Activated CD4-positive, alpha-beta T cell treated with anti-CD3 and anti-CD28 coated beads for 36 hours (primary cell): Measurements from ENCODE around the gene ABHD1. TPM values are rescaled to one million over a fixed set of nuclear protein-coding genes. Genes with fewer than 3 reads are reported as not detected.
A peak's percentile ranks its signal among the peaks of the same experiment; 100 is the strongest.

ENCODE experiments used
- ATAC-seq: fragments of 200-7000 bp; cut with Tn5 transposase; one replicate; pipeline ENCODE4 v1.10.0; 2021; ENCODE audit warnings: mild to moderate bottlenecking, moderate library complexity
- CTCF ChIA-PET: fragments of 350-600 bp; sonication (Branson Sonifier 250); formaldehyde crosslinking; loops from one replicate; lab custom pipeline; 2021; ENCODE audit warnings: antibody characterized with exemption; lab: Charles Lee
- POLR2A ChIA-PET: fragments of 350-600 bp; sonication (Branson Sonifier 250); formaldehyde crosslinking; loops from one replicate; lab custom pipeline; 2021; ENCODE audit warnings: antibody characterized with exemption, inconsistent platforms; lab: Charles Lee
- DNase-seq: peaks from one replicate; pipeline ENCODE4 v3.0.0-alpha.2; 2020
- H3K27ac Mint-ChIP-seq: one replicate; pipeline ENCODE4 v1.8.0; 2021; ENCODE audit warnings: mixed read lengths
- H3K27me3 Mint-ChIP-seq: one replicate; pipeline ENCODE4 v1.8.0; 2021; ENCODE audit warnings: mixed read lengths
- H3K36me3 Mint-ChIP-seq: one replicate; pipeline ENCODE4 v1.8.0; 2021; ENCODE audit warnings: low read depth, mixed read lengths
- H3K4me1 Mint-ChIP-seq: one replicate; pipeline ENCODE4 v1.8.0; 2021; ENCODE audit warnings: mixed read lengths
- H3K4me3 Mint-ChIP-seq: one replicate; pipeline ENCODE4 v1.8.0; 2021; ENCODE audit warnings: mild to moderate bottlenecking, moderate library complexity, mixed read lengths
- H3K9me3 Mint-ChIP-seq: one replicate; pipeline ENCODE4 v1.8.0; 2021; ENCODE audit warnings: low read depth, mixed read lengths
- intact Hi-C, 2 experiments: fragments of 100-400 bp; cut with DNase I in 1 of 2; cut with micrococcal nuclease in 1 of 2; formaldehyde crosslinking; loops; one replicate each; pipeline versions ENCODE4 v1.14.2 to v1.15.1; 2022 to 2024; cut with DNase I, micrococcal nuclease
- total RNA-seq, 2 experiments: library from RNA; stranded (reverse); gene quantifications; one replicate each; pipeline ENCODE4 v1.2.3, GENCODE V29; 2021

ABHD1 gene
- total RNA-seq, 2 experiments from 2014 or later, result 0.39 to 0.65 TPM

DNA sequence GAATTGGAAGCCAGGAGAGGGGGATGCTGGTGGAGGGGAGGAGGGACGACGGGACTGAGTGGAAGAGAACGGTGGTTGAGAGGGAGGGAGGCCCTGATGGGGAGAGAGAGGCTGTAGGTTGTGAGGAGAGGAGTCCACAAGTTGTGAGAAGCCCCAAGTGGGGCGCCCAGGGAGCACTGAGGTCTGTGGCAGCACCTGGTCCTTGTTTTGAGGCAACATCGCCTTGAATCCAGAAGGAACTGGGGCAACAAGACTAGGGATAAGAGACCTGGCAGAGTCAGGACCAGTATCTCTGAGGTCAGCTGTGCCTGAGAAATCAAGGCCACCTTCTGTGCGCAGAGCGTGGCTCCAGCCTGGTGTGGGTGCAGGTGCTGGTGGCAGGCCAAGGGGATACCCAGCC lies 14.5 kb downstream of the ABHD1 start:
- H3K4me3 Mint-ChIP-seq, result no peak overlapping the region
- POLR2A ChIA-PET, result no interaction called here
- CTCF ChIA-PET, result interaction anchor here (0.7 kb wide), 2 partner anchors 113 to 174 kb away, joined by 4 read pairs; no protein-coding TSS in a partner anchor
- DNase-seq (no peak), ATAC-seq (no peak)
- no peaks in the 10 kb centered on the region for H3K27me3 Mint-ChIP-seq
- peaks cover 8% of the 10 kb centered on the region for H3K4me1 Mint-ChIP-seq
- peaks cover 4% of the 10 kb centered on the region for H3K9me3 Mint-ChIP-seq
- peaks cover 5% of the 10 kb centered on the region for H3K36me3 Mint-ChIP-seq
- intact Hi-C loops, result no loop called here
- H3K27ac Mint-ChIP-seq, result no peak overlapping the region

DNA sequence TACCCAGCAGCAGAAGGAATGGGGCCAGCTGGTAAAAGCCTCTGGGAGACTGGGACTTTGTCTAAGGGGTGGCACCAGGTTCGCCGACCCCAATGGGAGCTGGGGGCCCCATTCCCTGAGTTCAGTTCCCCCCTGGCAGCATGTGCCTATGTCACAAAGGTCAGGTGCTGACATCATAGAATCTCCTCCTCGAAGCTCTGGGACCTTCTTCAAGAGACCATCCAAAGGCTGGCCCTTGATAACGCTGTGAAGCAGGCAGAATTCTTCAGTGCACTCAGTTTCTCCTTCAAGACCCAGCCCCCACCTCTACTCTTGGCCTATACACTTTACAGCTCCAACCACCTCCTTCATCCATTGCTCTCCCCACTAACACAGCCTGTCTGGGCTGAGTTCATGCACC lies 15.7 kb downstream of the ABHD1 start, which contains the start of gene PRR30:
TSS of gene PRR30 (minus strand) at position 101 of the 400 bp plus-strand sequence. CDS start 1,081 bp downstream, outside the sequence.
- Mint-ChIP-seq H3K27ac (no peak within 1 kb of the TSS), H3K36me3 (peaks cover 2% of the 10 kb centered on the region), H3K4me1 (peaks cover 3% of the 10 kb centered on the region), H3K4me3 (no peak within 1 kb of the TSS), H3K9me3 (peaks cover 4% of the 10 kb centered on the region), H3K27me3 (no peaks in the 10 kb centered on the region)
- ATAC-seq, result no peak
- intact Hi-C loops, result no loop called here
- DNase-seq, result no peak
- CTCF ChIA-PET, result no interaction called here
- POLR2A ChIA-PET, result no interaction called here

DNA sequence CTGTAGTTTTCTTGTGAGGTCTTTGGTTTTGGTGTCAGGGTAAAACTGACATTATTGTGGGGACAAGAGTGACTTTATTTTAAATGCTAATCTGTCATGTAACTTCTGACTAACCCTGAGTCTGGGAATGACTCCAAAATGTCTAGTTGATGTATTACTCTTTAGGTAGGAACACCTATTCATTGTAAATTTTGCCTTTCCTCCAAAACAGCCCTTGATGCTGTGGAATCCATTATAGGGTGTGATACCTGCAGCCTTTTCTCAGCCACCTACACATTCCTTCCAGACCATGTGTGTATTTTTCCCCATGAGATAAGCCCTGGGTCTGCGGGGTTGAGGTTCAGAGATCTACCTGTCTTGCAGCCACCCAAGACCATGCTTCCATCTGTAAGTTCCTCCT lies 19.7 kb downstream of the ABHD1 start:
- H3K27me3 Mint-ChIP-seq, result peaks cover under 1% of the 10 kb centered on the region
- no peak overlapping the region for H3K4me3 Mint-ChIP-seq
- DNase-seq, result no peak
- ATAC-seq, result no peak
- ChIA-PET POLR2A (no interaction called here), CTCF (no interaction called here)
- H3K9me3 Mint-ChIP-seq, result peaks cover 4% of the 10 kb centered on the region
- no peaks in the 10 kb centered on the region for H3K4me1 Mint-ChIP-seq
- intact Hi-C loops, result no loop called here
- no peaks in the 10 kb centered on the region for H3K36me3 Mint-ChIP-seq
- no peak overlapping the region for H3K27ac Mint-ChIP-seq

DNA sequence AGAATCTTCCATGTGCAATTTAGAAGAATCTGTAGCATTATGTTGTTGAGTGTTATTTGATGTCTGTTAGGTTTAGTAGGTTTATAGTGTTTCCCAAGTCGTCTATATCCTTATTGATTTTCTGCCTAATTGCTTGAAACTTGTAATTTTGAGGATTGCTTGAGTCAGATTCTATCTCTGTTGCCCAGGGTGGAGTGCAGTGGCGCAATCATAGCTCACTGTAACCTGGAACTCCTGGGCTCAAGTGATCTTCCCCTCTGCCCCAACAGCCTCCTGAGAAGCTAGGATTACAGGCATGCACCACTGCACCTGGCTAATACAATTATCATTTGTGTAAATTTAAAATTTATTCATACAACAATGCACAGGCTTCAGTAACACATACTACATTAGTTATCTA lies 22.1 kb downstream of the ABHD1 start:
- POLR2A ChIA-PET, result no interaction called here
- CTCF ChIA-PET, result interaction anchor here (1.2 to 1.4 kb wide), 3 partner anchors 13 to 184 kb away, joined by 4 to 6 read pairs (median 4); no protein-coding TSS in a partner anchor
- Mint-ChIP-seq H3K27ac (no peak overlapping the region), H3K4me3 (no peak overlapping the region), H3K27me3 (peaks cover 3% of the 10 kb centered on the region), H3K4me1 (no peaks in the 10 kb centered on the region), H3K9me3 (peaks cover 4% of the 10 kb centered on the region), H3K36me3 (no peaks in the 10 kb centered on the region)
- ATAC-seq, result no peak
- intact Hi-C loops, result no loop called here
- DNase-seq, result no peak

DNA sequence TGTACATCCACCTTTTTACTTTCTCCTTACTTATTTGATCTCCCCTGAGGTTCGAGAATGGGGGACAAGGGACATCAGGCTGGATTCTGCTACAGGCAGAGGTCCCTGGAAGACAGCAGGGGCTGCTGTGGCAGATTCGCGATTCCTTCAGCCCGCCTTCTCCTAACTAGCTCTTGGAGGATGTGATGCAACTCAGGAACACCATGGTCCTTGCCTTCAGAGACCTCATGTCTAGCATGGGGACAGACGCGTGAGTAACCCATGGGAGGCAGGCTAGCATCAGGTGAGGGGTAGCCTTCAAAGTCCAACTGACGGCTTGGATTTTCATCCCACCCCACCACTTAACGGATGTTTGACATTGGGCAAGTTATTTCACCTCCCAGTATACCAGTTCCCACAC lies 24.3 kb downstream of the ABHD1 start:
- Mint-ChIP-seq H3K9me3 (peaks cover 2% of the 10 kb centered on the region), H3K4me1 (no peaks in the 10 kb centered on the region), H3K27me3 (peaks cover 3% of the 10 kb centered on the region), H3K4me3 (no peak overlapping the region), H3K36me3 (no peaks in the 10 kb centered on the region), H3K27ac (no peak overlapping the region)
- DNase-seq (no peak), ATAC-seq (no peak)
- ChIA-PET CTCF (interaction anchor here (1.5 kb wide), 1 partner anchor 48 kb away, joined by 4 read pairs; no protein-coding TSS in a partner anchor), POLR2A (no interaction called here)
- intact Hi-C loops, result no loop called here

DNA sequence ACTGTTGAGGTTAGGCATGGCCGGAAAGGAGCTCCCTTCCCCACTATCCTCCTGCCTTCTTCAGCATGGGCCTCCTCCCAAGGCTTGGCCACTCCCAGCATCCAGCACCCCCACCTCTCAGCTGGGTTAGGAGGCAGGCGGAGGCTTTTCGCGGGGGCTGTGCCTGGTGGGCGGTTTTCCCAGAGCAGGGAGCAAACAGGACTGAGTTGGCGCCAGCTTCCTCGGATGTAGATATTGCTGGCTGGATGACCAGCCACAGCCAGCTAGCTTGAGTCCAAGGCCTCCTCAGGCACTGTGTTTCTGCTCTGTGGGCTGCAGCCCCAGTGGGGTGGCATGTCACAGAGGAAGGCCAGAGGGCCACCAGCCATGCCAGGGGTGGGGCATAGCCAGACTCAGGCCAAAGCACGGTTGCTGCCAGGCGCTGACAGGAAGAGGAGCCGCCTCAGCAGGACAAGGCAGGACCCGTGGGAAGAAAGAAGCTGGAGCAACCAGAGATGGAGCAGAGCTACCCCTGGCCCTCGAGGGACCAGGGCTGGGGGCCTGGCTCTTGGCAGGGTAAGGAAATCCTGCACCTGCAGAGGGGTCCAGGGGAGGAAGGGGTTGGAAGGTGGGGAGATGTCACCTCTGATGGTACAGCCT lies 25.3 kb downstream of the ABHD1 start, which contains the start of gene TCF23:
TSS of gene TCF23 (plus strand) at position 204 of the 639 bp plus-strand sequence. CDS start at position 334, 130 bp downstream.
- no peaks in the 10 kb centered on the region for H3K4me1 Mint-ChIP-seq
- no peak within 1 kb of the TSS for H3K4me3 Mint-ChIP-seq
- DNase-seq (no peak), ATAC-seq (no peak)
- intact Hi-C loops, result no loop called here
- H3K9me3 Mint-ChIP-seq, result no peaks in the 10 kb centered on the region
- H3K27ac Mint-ChIP-seq, result no peak within 1 kb of the TSS
- POLR2A ChIA-PET, result no interaction called here
- H3K36me3 Mint-ChIP-seq, result no peaks in the 10 kb centered on the region
- CTCF ChIA-PET, result interaction anchor here (1.5 kb wide), 1 partner anchor 49 kb away, joined by 4 read pairs; no protein-coding TSS in a partner anchor
- H3K27me3 Mint-ChIP-seq, result peaks cover 3% of the 10 kb centered on the region

DNA sequence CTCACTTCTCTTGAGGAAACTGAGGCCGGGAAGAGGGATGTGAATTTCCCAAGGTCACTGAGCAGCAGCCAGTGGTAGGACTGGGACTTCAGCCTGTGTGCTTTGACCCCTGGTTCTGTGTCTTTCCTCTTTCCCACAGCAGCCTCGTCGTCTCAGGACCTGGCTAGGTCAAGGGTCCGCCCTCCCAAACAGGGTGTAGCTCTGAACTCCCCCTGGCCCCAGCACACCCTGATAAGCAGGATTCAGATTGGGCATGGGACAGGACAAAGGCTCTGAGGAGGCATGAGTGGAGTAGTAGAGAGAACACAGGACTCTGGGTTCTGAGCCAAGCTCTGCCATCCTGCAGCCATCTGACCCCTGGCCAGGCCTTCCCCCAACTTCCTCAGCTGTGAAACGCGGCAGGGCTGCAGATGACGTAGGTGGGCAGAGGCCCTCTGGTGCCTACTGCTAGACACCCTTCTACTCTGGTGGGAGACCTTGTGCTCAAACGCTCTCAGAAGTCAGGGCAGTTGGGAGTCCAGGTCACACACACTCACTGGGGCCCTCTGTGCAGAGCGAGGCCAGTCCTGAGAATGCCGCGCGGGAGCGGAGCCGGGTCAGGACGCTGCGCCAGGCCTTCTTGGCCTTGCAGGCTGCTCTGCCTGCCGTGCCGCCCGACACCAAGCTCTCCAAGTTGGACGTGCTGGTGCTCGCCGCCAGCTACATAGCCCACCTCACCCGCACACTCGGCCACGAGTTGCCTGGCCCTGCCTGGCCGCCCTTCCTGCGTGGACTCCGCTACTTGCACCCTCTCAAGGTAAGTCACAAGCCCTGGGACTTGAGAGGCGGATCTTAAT lies 26.2 kb downstream of the ABHD1 start:
- no peaks in the 10 kb centered on the region for H3K36me3 Mint-ChIP-seq
- intact Hi-C loops, result no loop called here
- H3K4me1 Mint-ChIP-seq, result no peaks in the 10 kb centered on the region
- POLR2A ChIA-PET, result no interaction called here
- peaks cover 3% of the 10 kb centered on the region for H3K27me3 Mint-ChIP-seq
- H3K27ac Mint-ChIP-seq, result no peak overlapping the region
- CTCF ChIA-PET, result interaction anchor here (1.5 kb wide), 1 partner anchor 50 kb away, joined by 4 read pairs; no protein-coding TSS in a partner anchor
- H3K4me3 Mint-ChIP-seq, result no peak overlapping the region
- DNase-seq (no peak), ATAC-seq (no peak)
- no peaks in the 10 kb centered on the region for H3K9me3 Mint-ChIP-seq

DNA sequence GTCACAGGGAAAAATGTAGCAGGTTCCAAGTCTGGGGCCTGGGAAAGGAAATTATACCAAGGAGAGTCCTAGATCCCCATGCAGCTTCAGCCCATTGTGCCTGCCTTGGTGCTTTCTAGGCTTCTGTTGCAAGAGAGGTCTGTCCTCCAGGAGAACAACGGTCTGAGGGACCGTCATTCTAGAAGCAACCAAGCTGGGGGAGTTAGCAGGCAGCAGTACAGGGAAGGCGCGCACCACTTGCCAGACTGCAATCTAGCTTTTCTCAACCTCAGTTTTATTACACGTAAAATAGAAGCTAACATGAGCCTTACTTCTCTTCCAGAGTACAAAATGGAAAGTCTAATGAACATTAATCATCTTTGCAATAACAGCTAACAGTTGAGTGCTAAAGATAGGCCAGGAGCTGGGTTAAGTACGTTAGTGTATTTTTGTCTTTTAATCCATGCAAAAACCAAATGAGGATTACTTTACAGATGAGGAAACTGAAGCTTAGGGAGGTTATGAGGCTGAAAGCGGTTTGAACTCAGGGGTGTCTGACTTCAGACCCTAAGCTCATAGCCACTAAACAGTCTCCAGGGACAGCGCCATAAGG lies 27.1 kb downstream of the ABHD1 start:
- no peaks in the 10 kb centered on the region for H3K4me1 Mint-ChIP-seq
- intact Hi-C loops, result no loop called here
- ATAC-seq (no peak), DNase-seq (no peak)
- no peaks in the 10 kb centered on the region for H3K9me3 Mint-ChIP-seq
- H3K27me3 Mint-ChIP-seq, result peaks cover 3% of the 10 kb centered on the region
- no peak overlapping the region for H3K4me3 Mint-ChIP-seq
- no peaks in the 10 kb centered on the region for H3K36me3 Mint-ChIP-seq
- CTCF ChIA-PET, result interaction anchor here (0.6 to 0.7 kb wide), 2 partner anchors 53 to 77 kb away, joined by 3 read pairs; no protein-coding TSS in a partner anchor
- no peak overlapping the region for H3K27ac Mint-ChIP-seq
- POLR2A ChIA-PET, result no interaction called here

DNA sequence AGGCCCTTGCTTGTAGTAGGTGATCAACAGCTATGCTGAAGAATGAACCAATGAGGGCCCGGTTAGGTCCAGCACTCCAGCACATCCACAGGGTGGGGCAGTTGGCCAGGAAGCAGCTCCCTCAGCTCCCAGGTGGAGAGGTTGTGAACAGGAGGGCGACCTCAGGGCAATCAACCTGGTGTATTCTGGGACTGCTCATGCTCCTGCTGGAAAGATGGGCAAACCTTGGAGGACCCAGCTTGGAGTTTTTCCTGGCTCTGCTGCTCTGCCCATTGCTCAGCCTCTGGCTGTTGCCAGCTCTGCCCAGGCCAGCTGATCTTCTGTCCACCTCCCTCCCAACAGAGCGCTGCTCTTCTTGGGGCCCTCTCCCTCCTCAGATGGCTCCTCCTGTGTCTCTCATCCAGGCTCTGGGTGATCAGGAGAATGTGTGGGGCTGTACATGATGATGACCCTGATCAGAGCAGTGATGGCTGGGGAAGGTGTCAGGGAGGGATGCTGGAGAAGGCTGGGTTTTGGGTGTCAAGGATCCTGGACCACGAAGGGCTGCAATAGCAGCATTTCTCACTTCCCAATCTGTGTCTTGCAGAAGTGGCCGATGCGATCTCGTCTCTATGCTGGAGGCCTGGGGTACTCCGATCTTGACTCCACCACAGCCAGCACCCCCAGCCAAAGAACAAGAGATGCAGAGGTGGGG lies 28.6 kb downstream of the ABHD1 start:
- no peaks in the 10 kb centered on the region for H3K36me3 Mint-ChIP-seq
- H3K9me3 Mint-ChIP-seq, result no peaks in the 10 kb centered on the region
- intact Hi-C loops, result no loop called here
- CTCF ChIA-PET, result interaction anchor here (0.8 to 1.6 kb wide), 3 partner anchors 18 to 128 kb away, joined by 3 to 4 read pairs (median 3); no protein-coding TSS in a partner anchor
- DNase-seq (no peak), ATAC-seq (no peak)
- POLR2A ChIA-PET, result interaction anchor here (0.7 kb wide), 1 partner anchor 367 kb away, joined by 4 read pairs; no protein-coding TSS in a partner anchor
- no peak overlapping the region for H3K4me3 Mint-ChIP-seq
- H3K27ac Mint-ChIP-seq, result no peak overlapping the region
- H3K27me3 Mint-ChIP-seq, result peaks cover 3% of the 10 kb centered on the region
- no peaks in the 10 kb centered on the region for H3K4me1 Mint-ChIP-seq

DNA sequence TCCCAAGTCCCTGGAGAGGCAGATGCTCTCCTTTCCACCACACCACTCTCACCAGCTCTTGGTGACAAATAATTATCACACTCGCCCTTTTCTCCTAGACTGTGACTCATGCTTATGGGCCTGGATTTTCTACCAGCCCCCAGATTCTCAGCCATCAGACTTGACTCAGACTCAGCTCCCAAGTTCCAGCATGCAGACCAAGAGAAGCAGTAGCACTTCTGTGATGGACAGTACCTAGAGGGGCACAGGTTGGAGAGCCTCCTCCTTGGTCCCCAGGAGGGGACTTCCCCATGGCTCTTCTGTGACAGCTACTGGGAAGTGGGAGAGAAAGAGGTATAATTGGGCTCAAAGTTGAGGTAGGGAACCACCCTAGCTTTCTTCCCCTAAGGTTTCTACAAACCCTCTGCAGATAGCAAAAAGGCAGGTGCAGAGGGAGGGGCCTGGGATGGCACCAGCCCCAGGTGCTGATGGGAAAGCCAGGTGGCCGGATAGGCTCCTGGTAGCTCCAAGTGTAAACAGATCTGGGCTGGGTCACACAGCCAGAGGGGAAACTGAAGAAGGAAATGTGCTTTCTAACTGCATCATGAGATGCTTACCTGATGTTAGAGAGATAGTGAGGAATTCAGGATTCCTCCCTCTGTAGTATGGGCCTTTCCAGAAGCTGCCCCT lies 29.3 kb downstream of the ABHD1 start:
- Mint-ChIP-seq H3K27ac (no peak overlapping the region), H3K4me1 (no peaks in the 10 kb centered on the region), H3K9me3 (no peaks in the 10 kb centered on the region), H3K4me3 (no peak overlapping the region), H3K36me3 (no peaks in the 10 kb centered on the region), H3K27me3 (peaks cover 3% of the 10 kb centered on the region)
- POLR2A ChIA-PET, result no interaction called here
- ATAC-seq, result peak; percentile 65
- no peak for DNase-seq
- CTCF ChIA-PET, result interaction anchor here (0.7 to 1.6 kb wide), 4 partner anchors 13 to 127 kb away, joined by 3 read pairs; no protein-coding TSS in a partner anchor
- intact Hi-C loops, result no loop called here
